ENCODE measurements around the gene AURKA. TPM values are rescaled to one million over a fixed set of nuclear protein-coding genes. Genes with fewer than 3 reads are reported as not detected.

AURKA gene
- total and polyA plus RNA-seq, 9 of the 15 experiments (the other 6 are each of a cell fraction or from before 2014, with no cell fraction given): 72.7 to 162 (median 113) TPM

- TF ChIP-seq USF1 (CRISPR knock-in tag; IDR thresholded peaks at IDR 0.05) (no peak), THRB (CRISPR knock-in tag; conservative IDR thresholded peaks at IDR 0.05) (no peak), CLOCK (CRISPR knock-in tag; IDR thresholded peaks at IDR 0.05; ENCODE audit: borderline replicate concordance) (no peak), ZNF217 (CRISPR knock-in tag; IDR thresholded peaks at IDR 0.05) (no peak), PHF8 (IDR thresholded peaks at IDR 0.05; ENCODE audit: borderline replicate concordance, low read length) (no peak), PKNOX1 (IDR thresholded peaks at IDR 0.05) (no peak), SFPQ (IDR thresholded peaks at IDR 0.05; ENCODE audit: low read depth, low read length) (no peak), NUFIP1 (IDR thresholded peaks at IDR 0.05; ENCODE audit: partially characterized antibody) (no peak), ZNF197 (CRISPR knock-in tag; IDR thresholded peaks at IDR 0.05; ENCODE audit: low read depth) (no peak), ZNF77 (CRISPR knock-in tag; IDR thresholded peaks at IDR 0.05) (no peak), ELF1 (tag; IDR thresholded peaks at IDR 0.05) (no peak), CREB1 (IDR thresholded peaks at IDR 0.05) (0 out of 2 replicates have a peak, but pooled peaks have one; percentile 43), CREB1 (CRISPR knock-in tag; IDR thresholded peaks at IDR 0.05) (no peak), ZNF23 (CRISPR knock-in tag; IDR thresholded peaks at IDR 0.05) (no peak), ARID1B (IDR thresholded peaks at IDR 0.05) (peak; percentile 91), MXI1 (IDR thresholded peaks at IDR 0.05; ENCODE audit: low read depth, low read length) (no peak), ATF6 (CRISPR knock-in tag; IDR thresholded peaks at IDR 0.05) (no peak), EP300 (IDR thresholded peaks at IDR 0.05; ENCODE audit: low read length) (peak; percentile 82; the same call in 1 of the 2 replicates)
Observed at GRCh38 chr20:56429502-56429901, 37.5 kb upstream of the AURKA start (continued).

All from K562 (cell line).